ENCODE measurements around the gene DENND1A.

DENND1A gene

GRCh38 chr9:123419091-123419490, 510.8 kb downstream of the DENND1A start:
- DNase-seq = no peak

GRCh38 chr9:123418506-123418905, 511.4 kb downstream of the DENND1A start:
- no peak for DNase-seq

DNA sequence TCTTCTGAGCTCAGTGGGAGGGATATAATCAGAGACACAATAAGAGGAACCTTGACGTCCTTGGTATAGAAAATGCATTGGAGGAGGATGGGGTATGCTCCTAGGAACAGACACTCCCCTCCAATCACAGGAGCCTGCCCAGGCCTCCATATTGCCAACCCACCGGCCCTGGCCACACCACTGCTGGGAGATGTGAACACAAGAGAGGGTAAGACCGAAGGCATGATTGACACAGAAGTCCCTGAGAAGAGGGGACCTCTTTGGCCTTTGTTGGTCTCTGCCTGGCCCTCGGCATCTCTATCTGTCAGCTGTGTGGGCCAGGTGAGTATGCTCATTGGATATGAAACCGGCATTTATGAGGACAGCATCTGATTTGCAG, 511.9 kb downstream of the DENND1A start:
- DNase-seq = no peak

GRCh38 chr9:123417289-123418051, 512.5 kb downstream of the DENND1A start:
- no peak for DNase-seq

- DNase-seq = no peak
Observed at GRCh38 chr9:123416176-123416575, 513.8 kb downstream of the DENND1A start.

- no peak for DNase-seq
Observed at GRCh38 chr9:123414936-123415930, 514.7 kb downstream of the DENND1A start.

DNA sequence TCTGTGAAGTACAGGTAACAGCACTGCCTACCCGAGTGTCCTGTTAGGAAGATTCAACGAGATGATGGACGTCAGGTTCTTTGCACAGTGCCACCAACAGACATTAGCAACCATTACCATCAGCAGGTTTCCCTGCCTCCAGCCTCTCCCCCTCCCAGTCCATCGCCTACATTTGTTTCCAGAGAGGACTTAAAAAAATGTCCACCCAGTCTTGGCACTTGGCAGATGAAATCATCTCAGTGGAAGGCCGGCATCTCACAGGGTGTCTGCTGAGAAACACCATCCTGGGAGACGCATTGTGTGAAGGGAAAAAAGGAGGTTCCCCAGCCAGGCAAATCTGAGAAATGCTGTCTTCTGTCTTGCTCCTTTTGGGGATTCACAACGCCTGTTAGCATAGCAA, 515.7 kb downstream of the DENND1A start:
- no peak for DNase-seq

- DNase-seq = no peak
Observed at GRCh38 chr9:123412171-123412820, 517.6 kb downstream of the DENND1A start.

- DNase-seq = no peak
Observed at GRCh38 chr9:123411636-123412035, 518.3 kb downstream of the DENND1A start.

GRCh38 chr9:123411191-123411590, 518.7 kb downstream of the DENND1A start:
- no peak for DNase-seq

- no peak for DNase-seq
Observed at GRCh38 chr9:123410281-123410910, 519.5 kb downstream of the DENND1A start.

DNA sequence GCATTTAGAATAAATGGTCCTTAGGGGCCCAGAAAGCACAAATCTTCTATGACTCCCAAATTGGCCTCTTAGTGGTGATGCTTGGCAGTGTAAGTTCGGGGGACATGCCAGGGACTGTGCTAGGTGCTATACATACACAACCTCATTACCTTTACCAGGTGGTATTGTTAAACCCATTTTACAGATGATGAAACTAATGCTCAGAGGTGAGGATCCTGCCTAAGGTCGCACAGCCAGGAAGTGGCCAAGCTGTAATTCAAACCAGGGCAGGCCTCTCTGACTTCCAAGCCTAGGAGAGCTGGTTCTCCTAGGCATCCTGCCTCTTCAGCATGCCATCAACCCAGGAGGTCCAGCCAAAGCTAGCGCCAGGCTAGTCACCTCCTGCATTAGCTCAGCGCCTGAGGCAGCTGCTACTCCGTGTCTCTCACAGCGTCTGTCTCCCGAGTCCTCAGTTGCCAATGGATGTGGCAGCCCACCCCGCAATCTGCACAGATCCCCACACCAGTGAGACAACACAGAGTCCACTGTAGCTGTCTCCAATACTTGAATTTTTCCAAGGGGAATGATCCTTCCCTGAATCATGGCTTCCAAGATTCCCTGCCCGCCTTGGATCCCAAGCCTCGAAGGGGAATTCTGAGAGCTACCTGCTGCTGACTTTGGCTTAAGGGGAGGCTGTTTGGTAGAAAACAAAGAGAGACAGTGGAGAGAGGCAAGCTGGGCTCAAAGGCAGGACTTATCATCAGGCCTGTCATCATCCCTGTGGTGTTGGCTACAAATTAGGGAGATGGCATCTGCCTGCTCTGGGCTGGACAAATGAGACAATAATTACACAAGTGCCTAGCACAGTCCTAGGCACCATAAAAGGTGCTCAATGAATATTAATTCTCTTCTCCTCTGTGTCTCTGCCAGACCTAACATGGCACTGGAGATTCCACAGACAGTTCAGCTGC, 521.3 kb downstream of the DENND1A start:
- DNase-seq = no peak

DNA sequence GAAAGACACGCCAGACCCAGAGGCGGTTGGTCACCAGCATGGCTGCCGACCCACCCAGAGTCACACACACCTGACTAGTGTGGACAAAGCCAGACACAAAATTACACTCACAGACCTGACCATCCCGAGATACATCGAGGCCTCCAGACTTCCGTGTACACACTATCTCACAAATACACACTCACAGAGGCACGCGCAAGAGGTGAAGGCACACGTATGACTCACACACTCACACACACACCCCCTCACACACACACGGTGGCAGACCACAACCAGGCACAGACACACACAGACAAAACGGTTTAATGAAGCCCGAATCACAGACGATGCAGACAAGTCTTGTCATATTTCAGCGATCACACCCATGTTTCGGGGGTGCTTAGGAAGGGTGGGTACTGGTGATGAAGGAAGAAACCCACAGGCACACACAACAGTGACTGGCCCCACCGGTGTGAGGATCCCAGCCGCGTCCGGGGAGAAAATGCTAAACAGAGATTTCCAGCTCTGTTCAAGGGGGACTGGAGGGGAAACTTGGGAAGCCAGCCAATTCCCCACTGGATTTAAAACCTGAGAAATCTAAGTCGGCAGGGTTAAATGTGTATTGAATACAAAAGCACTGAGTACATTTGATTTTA, 522.6 kb downstream of the DENND1A start:
- no peak for DNase-seq

DNA sequence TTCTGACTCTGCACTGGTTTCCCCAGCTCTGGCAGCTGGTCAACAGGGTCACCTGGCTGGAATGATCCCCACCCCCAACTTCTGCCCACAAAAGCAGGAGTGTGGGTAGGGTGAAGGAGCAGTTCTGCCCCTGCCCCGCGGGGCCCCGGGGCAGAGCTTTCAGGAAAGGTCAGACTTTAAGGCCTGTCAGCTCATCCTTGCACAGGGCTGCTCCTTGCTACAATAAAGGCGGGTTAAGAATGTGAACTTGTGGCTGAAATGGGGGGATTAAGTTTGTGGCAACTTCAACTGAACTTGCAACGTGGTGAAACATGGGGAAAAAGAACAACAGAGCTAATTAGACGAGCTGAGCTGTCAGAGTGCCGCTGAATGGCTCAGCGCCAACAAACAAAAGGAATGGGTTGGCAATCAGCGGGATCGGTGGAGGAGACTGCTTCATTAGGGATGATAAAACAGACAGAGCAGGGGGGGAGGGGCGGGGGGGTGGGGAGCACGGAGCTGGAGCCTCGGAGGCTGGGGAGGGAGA, 523.2 kb downstream of the DENND1A start:
- DNase-seq = no peak

DNA sequence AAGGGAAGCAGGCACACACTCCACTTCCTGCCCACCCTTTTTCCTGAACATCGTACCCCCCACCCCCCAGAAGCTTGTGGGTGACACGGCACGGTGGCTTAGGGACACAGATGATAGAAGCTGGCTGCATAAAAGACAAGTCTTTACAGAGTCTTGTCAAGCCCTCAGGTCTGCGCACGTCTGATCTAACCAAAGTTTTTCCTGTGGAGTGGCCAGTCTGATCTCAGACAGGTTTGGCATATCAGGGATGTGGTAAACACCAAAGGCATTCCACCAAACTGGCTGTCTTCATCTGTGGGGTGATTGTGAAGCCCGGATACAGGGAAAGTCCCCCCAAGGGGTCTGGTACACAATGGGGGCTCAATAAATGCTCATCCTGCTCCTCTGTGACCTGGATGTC, 523.9 kb downstream of the DENND1A start:
- no peak for DNase-seq

- no peak for DNase-seq
Observed at GRCh38 chr9:123402981-123403509, 526.9 kb downstream of the DENND1A start.

- DNase-seq = no peak
Observed at GRCh38 chr9:123401879-123402513, 527.9 kb downstream of the DENND1A start.

GRCh38 chr9:123400926-123401503, 528.9 kb downstream of the DENND1A start:
- DNase-seq = no peak

GRCh38 chr9:123399803-123400378, 530.0 kb downstream of the DENND1A start:
- no peak for DNase-seq

Data from CD4-positive, alpha-beta T cell treated with Interleukin-4 for 4 hours (primary cell).